Parathyroid adenoma (tissue), 2 donors: ENCODE results near the gene SAA2.

Source experiments
- H2AFZ ChIP-seq: fragments of 300-600 bp; sonication (generic); one replicate; pipeline ENCODE4 v1.7.0; 2017; ENCODE audit warnings: antibody characterized with exemption, mild to moderate bottlenecking
- H3K27ac ChIP-seq: fragments of 300-600 bp; sonication (generic); one replicate; pipeline ENCODE4 v1.7.0; 2017
- H3K27me3 ChIP-seq: fragments of 300-600 bp; sonication (generic); one replicate; pipeline ENCODE4 v1.7.0; 2017; ENCODE audit warnings: low read length; ENCODE audit not compliant: control insufficient read depth, insufficient read depth
- H3K36me3 ChIP-seq: fragments of 300-600 bp; sonication (generic); one replicate; pipeline ENCODE4 v1.7.0; 2017; ENCODE audit warnings: low read length; ENCODE audit not compliant: control insufficient read depth, insufficient read depth
- H3K4me1 ChIP-seq: fragments of 300-600 bp; sonication (generic); one replicate; pipeline ENCODE4 v1.7.0; 2017; ENCODE audit warnings: control low read depth
- H3K4me2 ChIP-seq: fragments of 300-600 bp; sonication (generic); one replicate; pipeline ENCODE4 v1.7.0; 2017; ENCODE audit warnings: low read length
- H3K4me3 ChIP-seq: fragments of 300-600 bp; sonication (generic); one replicate; pipeline ENCODE4 v1.7.0; 2017; ENCODE audit warnings: low read depth, low read length
- H3K79me2 ChIP-seq: fragments of 300-600 bp; sonication (generic); one replicate; pipeline ENCODE4 v1.7.0; 2017; ENCODE audit warnings: control low read depth
- H3K9ac ChIP-seq: fragments of 300-600 bp; sonication (generic); one replicate; pipeline ENCODE4 v1.7.0; 2017; ENCODE audit warnings: mild to moderate bottlenecking
- H3K9me3 ChIP-seq: fragments of 300-600 bp; sonication (generic); one replicate; pipeline ENCODE4 v1.7.0; 2017; ENCODE audit warnings: low read length; ENCODE audit not compliant: control insufficient read depth
- CTCF ChIP-seq: fragments of 300-600 bp; sonication (generic); IDR thresholded peaks from one replicate; pipeline ENCODE4 v1.7.0; 2017; ENCODE audit warnings: antibody characterized with exemption, mild to moderate bottlenecking
- donor health status: primary hyperparathyroidism.

Gene SAA2

GRCh38 chr11:18235394-18236334 is 12.8 kb downstream of the SAA2 start:
- H3K9me3 ChIP-seq = no peaks in the 10 kb centered on the region
- no peaks in the 10 kb centered on the region for H3K27me3 ChIP-seq
- no peak overlapping the region for H3K27ac ChIP-seq
- TF ChIP-seq CTCF = no peak
- no peaks in the 10 kb centered on the region for H3K4me1 ChIP-seq
- H3K79me2 ChIP-seq = no peaks in the 10 kb centered on the region
- no peak overlapping the region for H3K4me3 ChIP-seq
- no peaks in the 10 kb centered on the region for H3K36me3 ChIP-seq
- H2AFZ ChIP-seq = no peak overlapping the region
- H3K9ac ChIP-seq = no peak overlapping the region
- H3K4me2 ChIP-seq = no peak overlapping the region

GRCh38 chr11:18233912-18234311 is 14.6 kb downstream of the SAA2 start:
- H3K4me3 ChIP-seq = no peak overlapping the region
- H3K9ac ChIP-seq = no peak overlapping the region
- no peak overlapping the region for H3K4me2 ChIP-seq
- no peaks in the 10 kb centered on the region for H3K9me3 ChIP-seq
- H3K27ac ChIP-seq = no peak overlapping the region
- no peak for TF ChIP-seq CTCF
- no peaks in the 10 kb centered on the region for H3K36me3 ChIP-seq
- H3K27me3 ChIP-seq = no peaks in the 10 kb centered on the region
- H3K79me2 ChIP-seq = no peaks in the 10 kb centered on the region
- H3K4me1 ChIP-seq = no peaks in the 10 kb centered on the region
- H2AFZ ChIP-seq = no peak overlapping the region

- no peaks in the 10 kb centered on the region for H3K27me3 ChIP-seq
Observed at GRCh38 chr11:18230859-18231258, 17.6 kb downstream of the SAA2 start.

GRCh38 chr11:18229501-18229900 is 19.0 kb downstream of the SAA2 start:
- Histone ChIP-seq H3K4me1 (no peaks in the 10 kb centered on the region), H3K9ac (no peak overlapping the region), H3K9me3 (no peaks in the 10 kb centered on the region), H2AFZ (no peak overlapping the region), H3K4me3 (no peak overlapping the region), H3K79me2 (no peaks in the 10 kb centered on the region), H3K27me3 (no peaks in the 10 kb centered on the region), H3K27ac (no peak overlapping the region), H3K4me2 (no peak overlapping the region), H3K36me3 (no peaks in the 10 kb centered on the region)
- no peak for TF ChIP-seq CTCF

More at GRCh38 chr11:18230859-18231258, 17.6 kb downstream of the SAA2 start:
- Histone ChIP-seq H2AFZ (no peak overlapping the region), H3K4me3 (no peak overlapping the region), H3K27ac (no peak overlapping the region), H3K4me2 (no peak overlapping the region), H3K36me3 (no peaks in the 10 kb centered on the region), H3K79me2 (no peaks in the 10 kb centered on the region), H3K9me3 (no peaks in the 10 kb centered on the region), H3K4me1 (no peaks in the 10 kb centered on the region), H3K9ac (no peak overlapping the region)
- no peak for TF ChIP-seq CTCF

- no peaks in the 10 kb centered on the region for H3K79me2 ChIP-seq
- H2AFZ ChIP-seq = no peak overlapping the region
- no peaks in the 10 kb centered on the region for H3K9me3 ChIP-seq
- no peak overlapping the region for H3K4me3 ChIP-seq
- TF ChIP-seq CTCF = no peak
- no peaks in the 10 kb centered on the region for H3K4me1 ChIP-seq
- no peak overlapping the region for H3K27ac ChIP-seq
- H3K4me2 ChIP-seq = no peak overlapping the region
- no peaks in the 10 kb centered on the region for H3K36me3 ChIP-seq
- no peaks in the 10 kb centered on the region for H3K27me3 ChIP-seq
- no peak overlapping the region for H3K9ac ChIP-seq
Observed at GRCh38 chr11:18225913-18226312, 22.6 kb downstream of the SAA2 start.
